ENCODE results near the gene CATSPERD.

Gene CATSPERD

DNA sequence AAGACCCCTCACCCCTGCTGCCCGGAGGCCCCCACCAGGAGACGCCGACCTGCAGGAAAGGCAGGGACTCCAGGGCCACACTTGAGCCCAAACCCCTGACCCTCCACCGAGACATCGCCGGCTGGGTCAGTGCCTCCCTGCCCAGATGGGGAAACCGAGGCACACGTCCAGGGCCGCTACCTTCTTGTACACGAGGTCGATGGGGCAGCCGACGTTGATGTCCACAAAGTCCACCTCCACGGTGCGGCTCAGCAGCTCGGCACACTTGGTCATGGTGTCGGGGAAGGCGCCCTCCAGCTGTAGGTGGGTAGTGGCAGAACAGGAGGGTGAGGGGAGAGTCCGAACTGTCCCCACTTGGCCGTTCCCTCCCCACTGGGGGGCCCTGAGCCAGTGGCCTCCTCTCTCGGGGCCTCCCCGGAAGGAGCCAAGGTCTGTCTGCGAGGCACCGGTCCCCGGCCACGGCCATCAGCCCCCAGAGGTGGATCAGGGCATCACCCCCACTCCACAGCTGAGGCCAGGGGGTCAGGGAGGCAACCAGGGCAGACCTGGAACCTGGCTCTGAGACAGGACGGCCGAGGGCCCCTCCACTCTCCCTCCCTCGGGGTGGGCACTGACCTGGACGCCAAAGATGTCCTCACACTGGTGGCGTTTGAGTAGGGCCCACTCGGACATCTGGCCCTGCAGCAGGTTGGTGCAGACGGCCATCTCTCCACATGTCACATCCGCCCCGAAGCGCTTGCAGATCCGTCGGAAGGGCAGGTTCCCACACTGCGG is 67.2 kb downstream of the CATSPERD start:
- TF ChIP-seq, protein P1, sequence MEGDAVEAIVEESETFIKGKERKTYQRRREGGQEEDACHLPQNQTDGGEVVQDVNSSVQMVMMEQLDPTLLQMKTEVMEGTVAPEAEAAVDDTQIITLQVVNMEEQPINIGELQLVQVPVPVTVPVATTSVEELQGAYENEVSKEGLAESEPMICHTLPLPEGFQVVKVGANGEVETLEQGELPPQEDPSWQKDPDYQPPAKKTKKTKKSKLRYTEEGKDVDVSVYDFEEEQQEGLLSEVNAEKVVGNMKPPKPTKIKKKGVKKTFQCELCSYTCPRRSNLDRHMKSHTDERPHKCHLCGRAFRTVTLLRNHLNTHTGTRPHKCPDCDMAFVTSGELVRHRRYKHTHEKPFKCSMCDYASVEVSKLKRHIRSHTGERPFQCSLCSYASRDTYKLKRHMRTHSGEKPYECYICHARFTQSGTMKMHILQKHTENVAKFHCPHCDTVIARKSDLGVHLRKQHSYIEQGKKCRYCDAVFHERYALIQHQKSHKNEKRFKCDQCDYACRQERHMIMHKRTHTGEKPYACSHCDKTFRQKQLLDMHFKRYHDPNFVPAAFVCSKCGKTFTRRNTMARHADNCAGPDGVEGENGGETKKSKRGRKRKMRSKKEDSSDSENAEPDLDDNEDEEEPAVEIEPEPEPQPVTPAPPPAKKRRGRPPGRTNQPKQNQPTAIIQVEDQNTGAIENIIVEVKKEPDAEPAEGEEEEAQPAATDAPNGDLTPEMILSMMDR (IDR thresholded peaks at IDR 0.05), result no peak
- Histone ChIP-seq H3K9me3 (ENCODE audit: control insufficient read depth, low read length) (no peaks in the 10 kb centered on the region), H2AFZ (no peak overlapping the region), H3K4me2 (ENCODE audit: low read length) (no peak overlapping the region), H3K27me3 (ENCODE audit: control insufficient read depth, insufficient read depth, low read length) (no peaks in the 10 kb centered on the region), H3K36me3 (ENCODE audit: control insufficient read depth, insufficient read depth, low read length) (no peaks in the 10 kb centered on the region), H3K9ac (no peak overlapping the region), H3K27ac (no peak overlapping the region), H3K4me3 (ENCODE audit: low read depth, low read length) (no peak overlapping the region), H3K79me2 (no peaks in the 10 kb centered on the region), H3K4me1 (no peaks in the 10 kb centered on the region)

DNA sequence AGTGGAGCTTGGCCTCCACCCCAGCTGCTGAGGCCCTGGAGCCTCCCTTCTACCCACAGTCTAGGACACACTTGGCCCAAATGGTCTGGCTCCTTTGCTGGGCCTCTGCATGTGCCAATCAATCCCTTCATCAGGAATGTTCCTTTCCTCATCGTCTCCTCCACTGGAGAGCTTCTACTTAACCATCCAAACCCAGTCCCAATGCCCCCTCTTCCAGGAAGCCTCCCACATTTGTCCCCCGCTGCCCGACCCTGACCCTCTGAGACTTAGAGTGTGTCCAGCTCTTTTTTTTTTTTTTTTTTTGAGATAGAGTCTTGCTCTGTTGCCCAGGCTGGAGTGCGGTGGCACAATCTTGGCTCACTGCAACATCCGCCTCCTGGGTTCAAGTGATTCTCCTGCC is 68.0 kb downstream of the CATSPERD start:
- Histone ChIP-seq H3K27ac (no peak overlapping the region), H3K9ac (no peak overlapping the region), H3K36me3 (ENCODE audit: control insufficient read depth, insufficient read depth, low read length) (no peaks in the 10 kb centered on the region), H3K4me3 (ENCODE audit: low read depth, low read length) (no peak overlapping the region), H3K79me2 (no peaks in the 10 kb centered on the region), H3K4me2 (ENCODE audit: low read length) (no peak overlapping the region), H2AFZ (no peak overlapping the region), H3K4me1 (no peaks in the 10 kb centered on the region), H3K27me3 (ENCODE audit: control insufficient read depth, insufficient read depth, low read length) (no peaks in the 10 kb centered on the region), H3K9me3 (ENCODE audit: control insufficient read depth, low read length) (no peaks in the 10 kb centered on the region)
- TF ChIP-seq, protein P1 (IDR thresholded peaks at IDR 0.05), result no peak

DNA sequence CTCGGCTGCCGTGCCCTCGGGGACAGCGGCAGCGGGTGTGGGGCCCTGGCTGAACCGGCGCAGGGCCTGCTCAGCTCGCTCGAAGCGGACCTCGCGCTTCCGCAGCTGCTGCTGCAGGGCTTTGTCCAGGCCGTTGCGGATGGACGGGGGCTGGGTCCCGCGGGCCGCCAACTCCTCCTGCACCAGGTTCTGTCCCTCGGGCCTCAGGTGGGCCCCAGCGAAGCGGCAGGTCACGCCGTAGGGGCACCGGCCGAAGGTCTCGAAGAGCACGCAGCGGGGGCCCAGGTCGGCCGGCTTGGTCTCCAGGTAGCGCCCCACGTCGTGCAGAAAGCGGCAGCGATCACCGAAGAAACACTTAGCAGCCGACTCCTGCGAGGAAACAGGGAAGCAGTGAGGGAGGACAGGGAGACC is 68.9 kb downstream of the CATSPERD start:
- Histone ChIP-seq H3K9me3 (ENCODE audit: control insufficient read depth, low read length) (no peaks in the 10 kb centered on the region), H3K4me2 (ENCODE audit: low read length) (no peak overlapping the region), H3K36me3 (ENCODE audit: control insufficient read depth, insufficient read depth, low read length) (no peaks in the 10 kb centered on the region), H3K79me2 (no peaks in the 10 kb centered on the region), H3K9ac (no peak overlapping the region), H2AFZ (no peak overlapping the region), H3K4me3 (ENCODE audit: low read depth, low read length) (no peak overlapping the region), H3K4me1 (no peaks in the 10 kb centered on the region), H3K27me3 (ENCODE audit: control insufficient read depth, insufficient read depth, low read length) (no peaks in the 10 kb centered on the region), H3K27ac (no peak overlapping the region)
- TF ChIP-seq, protein P1 (IDR thresholded peaks at IDR 0.05), result no peak

DNA sequence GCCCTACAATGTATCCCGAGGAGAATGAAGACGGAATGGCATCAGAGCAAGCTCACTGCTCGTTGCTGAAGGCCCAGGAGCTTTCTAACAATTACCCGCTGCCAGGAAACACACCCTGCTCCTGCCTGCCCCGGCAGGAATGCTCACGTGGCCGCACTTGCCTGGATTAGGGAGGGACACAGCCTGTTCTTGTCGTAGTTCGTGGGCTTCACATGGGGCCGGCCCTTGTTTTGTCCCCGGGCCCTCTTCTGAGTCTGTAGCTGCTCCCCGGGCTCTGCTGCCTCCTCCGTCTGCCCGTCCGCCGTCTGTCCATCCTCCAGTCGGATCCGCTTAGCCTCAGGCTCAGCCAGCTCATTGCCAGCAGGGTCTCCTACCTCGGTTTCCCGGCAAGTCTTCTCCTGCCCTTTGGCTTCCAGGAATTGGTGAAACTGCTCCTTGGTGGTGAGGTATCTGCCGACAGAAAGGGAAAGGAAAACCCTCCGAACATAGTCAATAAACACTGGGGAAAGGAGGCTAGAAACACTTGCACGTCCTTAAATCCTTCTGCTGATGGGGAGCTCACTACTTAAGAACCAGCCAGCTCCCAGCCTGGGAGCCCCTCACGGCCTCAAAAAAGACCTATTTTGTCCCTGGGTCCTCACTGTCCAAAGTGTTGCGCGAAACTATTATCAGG is 69.6 kb downstream of the CATSPERD start:
- no peak overlapping the region for H3K27ac ChIP-seq
- TF ChIP-seq, protein P1 (IDR thresholded peaks at IDR 0.05), result no peak
- no peaks in the 10 kb centered on the region for H3K27me3 ChIP-seq (ENCODE audit: control insufficient read depth, insufficient read depth, low read length)
- peak overlapping the region; percentile 87 for H2AFZ ChIP-seq
- no peaks in the 10 kb centered on the region for H3K36me3 ChIP-seq (ENCODE audit: control insufficient read depth, insufficient read depth, low read length)
- H3K4me2 ChIP-seq (ENCODE audit: low read length), result peak overlapping the region; percentile 76
- H3K9me3 ChIP-seq (ENCODE audit: control insufficient read depth, low read length), result no peaks in the 10 kb centered on the region
- peak overlapping the region; percentile 90 for H3K4me3 ChIP-seq (ENCODE audit: low read depth, low read length)
- H3K4me1 ChIP-seq, result no peaks in the 10 kb centered on the region
- H3K9ac ChIP-seq, result no peak overlapping the region
- no peaks in the 10 kb centered on the region for H3K79me2 ChIP-seq
